Measurements from ENCODE around the gene STAT5B.

DNA sequence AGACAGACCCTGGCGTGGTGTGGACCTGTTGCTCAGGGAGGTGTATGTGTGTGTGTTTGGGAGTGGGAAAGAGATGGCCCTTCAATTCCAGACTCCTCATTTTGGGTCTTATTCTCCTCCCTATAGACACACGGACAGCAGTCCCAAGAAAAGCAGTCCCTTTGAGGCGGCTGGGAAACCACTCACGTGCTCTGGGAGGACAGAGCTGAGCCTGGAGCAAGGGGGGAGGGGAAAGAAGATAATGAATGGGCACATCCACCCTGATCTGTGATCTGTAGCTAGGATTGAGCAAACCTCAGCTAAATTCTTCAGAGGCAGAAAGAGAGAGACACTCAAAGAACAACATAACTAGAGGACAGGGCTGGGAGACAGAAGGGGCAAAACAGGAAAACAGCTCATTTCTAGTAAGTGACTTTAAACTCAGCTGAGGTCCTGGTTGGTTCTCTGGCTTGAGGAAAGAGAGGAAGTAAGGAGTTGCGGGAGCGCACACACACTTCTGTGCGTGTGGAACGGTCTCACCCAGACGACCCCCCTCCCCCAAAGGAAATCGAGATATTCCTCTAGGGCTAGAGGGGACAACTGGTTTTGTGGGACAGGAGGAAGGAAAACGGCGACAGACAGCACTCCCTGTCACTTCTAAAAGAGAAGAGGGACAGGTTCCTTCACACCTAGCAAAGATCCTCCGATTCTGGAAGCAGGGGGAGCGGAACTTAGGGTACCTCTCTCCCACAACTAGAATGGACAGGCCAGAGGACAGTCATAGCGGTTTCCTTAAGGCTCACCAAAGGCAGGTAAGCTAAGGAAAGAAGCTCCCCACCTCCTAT, 122.1 kb downstream of the STAT5B start:
- TF ChIP-seq CTCF (IDR thresholded peaks at IDR 0.05; ENCODE audit: insufficient read depth, low read depth, low read length) (no peak), EZH2 (IDR thresholded peaks at IDR 0.05; ENCODE audit: insufficient read depth, low read length) (no peak)

All from astrocyte (in vitro differentiated cells and primary cell).